Measurements from ENCODE around the gene NUTM1.
A peak's percentile ranks its signal among the peaks of the same experiment; 100 is the strongest.

Gene NUTM1

GRCh38 chr15:34342737-34343575 lies at the start of gene NUTM1, which contains the start of gene NOP10:
NUTM1 (plus strand) TSS chr15:34343315; CDS start chr15:34343697, 382 bp downstream.
NOP10 (minus strand) TSS chr15:34343136; CDS start chr15:34343073, 63 bp downstream.
- DNase-seq (ENCODE audit: low spot score) = peak; percentile 95

GRCh38 chr15:34297059-34297458 lies 46.1 kb upstream of the NUTM1 start:
- DNase-seq (ENCODE audit: low spot score) = peak; percentile 21

DNA sequence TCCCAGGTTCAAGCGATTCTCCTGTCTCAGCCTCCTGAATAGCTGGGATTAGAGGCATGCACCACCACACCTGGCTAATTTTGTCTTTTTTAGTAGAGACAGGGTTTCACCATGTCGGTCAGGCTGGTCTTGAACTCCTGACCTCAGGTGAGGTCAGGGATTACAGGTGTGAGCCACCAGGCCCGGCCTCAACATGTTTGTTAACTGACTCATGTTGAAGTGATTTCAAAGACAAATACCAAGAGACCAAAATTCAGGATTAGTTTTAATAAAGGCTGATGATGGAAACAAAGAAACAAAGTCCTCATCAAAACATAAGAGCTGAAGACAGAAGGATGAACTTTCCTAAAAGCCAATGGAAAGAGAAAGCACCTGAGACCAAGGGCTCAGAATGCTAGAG lies 42.1 kb upstream of the NUTM1 start:
- no peak for DNase-seq (ENCODE audit: low spot score)

DNA sequence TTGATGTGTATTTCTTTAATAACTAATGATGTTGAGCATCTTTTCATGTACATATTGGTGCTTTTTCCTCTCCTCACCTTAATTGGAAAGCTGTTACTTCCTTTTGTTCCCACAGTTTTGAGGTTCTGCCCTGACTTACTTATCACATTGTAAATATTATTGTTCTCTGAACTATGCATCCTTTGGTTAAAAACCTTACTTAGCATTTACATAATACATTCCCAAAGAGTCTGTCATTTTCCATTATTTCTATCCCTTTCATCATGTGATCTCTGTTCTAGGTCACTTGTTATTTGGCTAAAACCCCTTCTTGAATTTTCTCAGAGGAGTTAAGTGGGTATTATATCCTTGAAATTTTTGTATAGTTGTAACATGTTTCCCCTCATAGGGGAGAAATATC lies 38.5 kb upstream of the NUTM1 start:
- DNase-seq (ENCODE audit: low spot score) = no peak

- DNase-seq (ENCODE audit: low spot score) = no peak
These were observed 31.6 kb upstream of the NUTM1 start for GRCh38 chr15:34311563-34311962.

DNA sequence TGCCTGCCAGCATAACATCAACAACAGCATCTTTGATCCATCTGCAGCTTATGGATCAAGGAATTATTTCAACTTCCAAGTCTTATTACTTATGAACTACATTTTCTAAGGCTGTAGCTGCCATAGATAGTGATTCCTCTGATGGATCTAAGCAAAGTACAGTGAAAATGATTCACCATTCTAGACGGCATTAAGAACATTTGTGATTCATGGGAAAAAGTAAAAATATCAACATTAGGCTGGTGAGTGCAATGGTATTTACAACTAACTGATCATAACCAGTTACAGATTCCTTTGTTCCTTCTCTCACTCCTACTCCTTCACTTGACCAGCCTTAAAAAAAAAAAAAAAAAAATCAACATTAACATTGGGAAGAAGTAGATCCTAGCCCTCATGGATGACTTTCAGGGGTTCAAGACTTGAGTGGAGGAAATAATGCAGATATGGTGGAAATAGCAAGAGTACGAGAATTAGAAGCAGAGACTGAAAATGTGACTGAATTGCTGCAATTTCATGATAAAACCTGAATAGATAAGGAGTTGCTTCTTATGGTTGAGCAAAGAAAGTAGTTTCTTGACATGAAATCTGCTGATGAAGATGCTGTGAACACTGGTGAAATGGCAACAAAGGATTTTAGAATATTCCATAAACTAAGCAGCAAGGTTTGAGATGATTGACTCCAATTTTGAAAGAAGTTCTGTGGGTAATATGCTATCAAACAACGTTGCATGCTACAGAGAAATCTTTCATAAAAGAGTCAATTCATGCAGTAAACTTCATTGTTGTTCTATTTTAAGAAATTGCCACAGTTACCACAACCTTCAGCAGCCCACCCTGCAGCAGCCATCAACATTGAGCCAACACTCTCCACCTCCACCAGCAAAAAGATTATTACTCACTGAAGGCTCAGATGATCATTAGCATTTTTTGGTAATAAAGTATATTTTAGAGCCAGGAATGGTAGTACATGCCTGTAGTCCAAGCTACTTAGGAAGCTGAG lies 28.3 kb upstream of the NUTM1 start:
- no peak for DNase-seq (ENCODE audit: low spot score)

GRCh38 chr15:34318277-34319079 lies 24.6 kb upstream of the NUTM1 start:
- no peak for DNase-seq (ENCODE audit: low spot score)

DNA sequence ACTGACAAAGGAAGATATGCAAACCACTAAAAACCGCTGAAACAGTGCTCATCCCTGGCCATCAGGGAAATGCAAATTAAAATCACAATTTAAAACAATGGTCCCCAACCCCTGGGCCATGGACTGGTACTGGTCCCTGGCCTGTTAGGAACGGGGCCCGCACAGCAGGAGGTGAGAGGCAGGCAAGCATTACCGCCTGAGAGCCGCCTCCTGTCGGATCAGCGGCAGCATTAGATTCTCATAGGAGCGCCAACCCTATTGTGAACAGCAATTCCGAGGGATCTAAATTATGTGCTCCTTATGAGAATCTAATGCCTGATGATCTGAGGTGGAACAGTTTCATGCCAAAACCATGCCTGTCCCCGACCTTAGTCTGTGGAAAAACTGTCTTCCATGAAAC lies 19.9 kb upstream of the NUTM1 start:
- DNase-seq (ENCODE audit: low spot score) = no peak

- DNase-seq (ENCODE audit: low spot score) = no peak
These were observed 18.2 kb upstream of the NUTM1 start for GRCh38 chr15:34324933-34325332.

DNA sequence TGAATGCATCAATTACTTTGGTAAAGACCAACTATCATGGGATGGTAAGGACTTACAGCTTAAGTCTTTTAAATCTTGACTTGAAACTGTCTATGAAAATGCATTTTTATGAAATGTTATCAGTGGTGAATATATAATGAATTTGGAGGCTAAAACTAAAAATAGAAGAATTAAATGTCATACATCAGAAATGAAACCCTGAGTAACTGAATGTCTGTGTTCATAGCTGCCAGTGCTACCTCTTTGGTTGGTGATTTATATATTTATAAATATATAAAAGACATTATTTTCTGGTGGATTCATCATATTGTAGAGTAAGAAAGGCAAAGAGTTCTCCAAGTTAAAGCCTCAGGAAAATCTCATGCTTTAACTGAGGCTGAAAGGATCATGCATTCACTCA lies 17.7 kb upstream of the NUTM1 start:
- DNase-seq (ENCODE audit: low spot score) = no peak

GRCh38 chr15:34327906-34328305 lies 15.2 kb upstream of the NUTM1 start:
- DNase-seq (ENCODE audit: low spot score) = no peak

- DNase-seq (ENCODE audit: low spot score) = no peak
These were observed 14.1 kb upstream of the NUTM1 start for GRCh38 chr15:34329006-34329405.

DNA sequence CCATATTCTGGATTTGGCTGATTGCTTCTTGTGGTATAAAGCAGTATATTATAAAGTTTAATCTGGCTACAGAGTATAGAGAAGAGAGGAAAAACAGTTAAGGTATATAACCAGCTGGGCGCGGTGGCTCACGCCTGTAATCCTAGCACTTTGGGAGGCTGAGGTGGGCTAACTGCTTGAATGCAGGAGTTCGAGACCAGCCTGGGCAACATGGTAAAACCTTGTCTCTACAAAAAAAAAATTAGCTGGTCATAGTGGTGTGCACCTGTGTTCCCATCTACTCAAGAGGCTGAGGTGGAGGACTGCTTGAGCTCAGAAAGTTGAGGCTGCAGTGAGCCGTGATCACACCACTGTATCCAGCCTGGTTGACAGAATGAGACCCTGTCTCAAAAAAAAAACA lies 12.8 kb upstream of the NUTM1 start:
- no peak for DNase-seq (ENCODE audit: low spot score)

GRCh38 chr15:34331809-34332208 lies 11.3 kb upstream of the NUTM1 start:
- no peak for DNase-seq (ENCODE audit: low spot score)

- no peak for DNase-seq (ENCODE audit: low spot score)
These were observed 10.5 kb upstream of the NUTM1 start for GRCh38 chr15:34332553-34333120.

DNA sequence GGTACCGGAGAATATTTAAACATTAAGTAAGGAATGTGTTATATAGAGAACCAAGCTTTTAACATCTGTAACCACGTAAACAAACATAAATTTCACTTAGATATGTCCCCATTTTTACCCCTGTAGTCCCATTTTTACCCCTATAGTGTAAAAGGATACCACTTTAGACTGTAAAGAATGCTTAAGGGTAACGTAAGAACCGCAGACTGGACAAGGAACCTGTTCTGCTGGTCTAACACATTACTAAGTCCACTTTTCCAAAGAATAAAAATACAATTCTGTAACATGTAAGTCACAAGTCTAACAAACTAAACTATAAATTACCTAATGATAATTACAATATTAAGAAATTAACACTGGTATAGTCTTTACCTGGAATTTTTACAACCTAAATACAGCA lies 8.4 kb upstream of the NUTM1 start:
- DNase-seq (ENCODE audit: low spot score) = no peak

GRCh38 chr15:34335176-34336032 lies 7.7 kb upstream of the NUTM1 start:
- no peak for DNase-seq (ENCODE audit: low spot score)

GRCh38 chr15:34336231-34336990 lies 6.7 kb upstream of the NUTM1 start:
- DNase-seq (ENCODE audit: low spot score) = no peak

DNA sequence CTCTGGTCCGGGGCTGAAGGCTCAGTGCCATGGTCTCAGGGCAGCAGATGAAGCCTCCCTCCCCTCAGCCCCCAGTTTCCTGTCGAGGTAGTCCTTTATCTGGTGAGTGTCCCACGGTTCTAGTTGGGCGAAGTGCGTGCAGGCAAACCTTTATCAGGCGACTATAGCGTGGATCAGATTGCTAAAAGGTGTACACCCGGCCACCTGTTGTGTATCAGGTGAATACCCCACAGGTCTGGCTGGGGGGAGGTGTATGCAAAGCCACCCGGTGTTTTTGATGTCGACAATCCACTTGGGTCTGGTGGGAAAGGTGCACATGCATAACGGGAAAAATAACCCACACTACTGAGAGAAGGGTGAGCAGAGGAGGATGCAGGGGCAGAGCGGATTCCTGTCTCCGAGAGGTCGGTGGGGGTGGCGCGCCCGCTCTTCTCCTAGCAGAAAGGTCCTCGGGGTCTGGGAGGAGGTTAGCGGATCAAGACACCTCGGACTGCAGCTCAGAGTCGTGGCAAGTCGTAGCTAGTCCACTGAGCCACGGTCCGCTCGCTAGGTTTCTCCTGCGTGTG lies 6.0 kb upstream of the NUTM1 start:
- DNase-seq (ENCODE audit: low spot score) = no peak
